ENCODE results near the gene B3GAT2.

Gene B3GAT2

GRCh38 chr6:70839286-70840266 lies 117.3 kb downstream of the B3GAT2 start:
- Histone ChIP-seq H3K27me3 (ENCODE audit: control insufficient read depth, insufficient read depth, low read length) (no peaks in the 10 kb centered on the region), H3K4me1 (ENCODE audit: control insufficient read depth, insufficient read depth, low read length) (no peaks in the 10 kb centered on the region), H3K4me2 (ENCODE audit: low read length) (no peak overlapping the region), H3K4me3 (ENCODE audit: low read length) (no peak overlapping the region), H3K36me3 (ENCODE audit: insufficient read depth, low read length) (no peaks in the 10 kb centered on the region), H3K9ac (ENCODE audit: low read depth, low read length) (no peak overlapping the region), H3K9me3 (replicated peaks; ENCODE audit: low read length) (no peaks in the 10 kb centered on the region)

- no peak overlapping the region for H3K4me3 ChIP-seq (ENCODE audit: low read length)
- no peaks in the 10 kb centered on the region for H3K36me3 ChIP-seq (ENCODE audit: insufficient read depth, low read length)
- no peak overlapping the region for H3K4me2 ChIP-seq (ENCODE audit: low read length)
- H3K9me3 ChIP-seq (replicated peaks; ENCODE audit: low read length) = no peaks in the 10 kb centered on the region
- H3K4me1 ChIP-seq (ENCODE audit: control insufficient read depth, insufficient read depth, low read length) = no peaks in the 10 kb centered on the region
- no peaks in the 10 kb centered on the region for H3K27me3 ChIP-seq (ENCODE audit: control insufficient read depth, insufficient read depth, low read length)
- no peak overlapping the region for H3K9ac ChIP-seq (ENCODE audit: low read depth, low read length)
Measured at GRCh38 chr6:70838907-70839285, 118.0 kb downstream of the B3GAT2 start.

- H3K4me3 ChIP-seq (ENCODE audit: low read length) = no peak overlapping the region
- H3K4me2 ChIP-seq (ENCODE audit: low read length) = no peak overlapping the region
- H3K9ac ChIP-seq (ENCODE audit: low read depth, low read length) = no peak overlapping the region
- no peaks in the 10 kb centered on the region for H3K27me3 ChIP-seq (ENCODE audit: control insufficient read depth, insufficient read depth, low read length)
- H3K4me1 ChIP-seq (ENCODE audit: control insufficient read depth, insufficient read depth, low read length) = no peaks in the 10 kb centered on the region
- H3K36me3 ChIP-seq (ENCODE audit: insufficient read depth, low read length) = no peaks in the 10 kb centered on the region
- peaks cover 2% of the 10 kb centered on the region for H3K9me3 ChIP-seq (replicated peaks; ENCODE audit: low read length)
Measured at GRCh38 chr6:70834520-70834919, 122.3 kb downstream of the B3GAT2 start.

- Histone ChIP-seq H3K4me1 (ENCODE audit: control insufficient read depth, insufficient read depth, low read length) (no peaks in the 10 kb centered on the region), H3K4me2 (ENCODE audit: low read length) (no peak overlapping the region), H3K9ac (ENCODE audit: low read depth, low read length) (no peak overlapping the region), H3K27me3 (ENCODE audit: control insufficient read depth, insufficient read depth, low read length) (no peaks in the 10 kb centered on the region), H3K9me3 (replicated peaks; ENCODE audit: low read length) (peaks cover 2% of the 10 kb centered on the region), H3K36me3 (ENCODE audit: insufficient read depth, low read length) (no peaks in the 10 kb centered on the region), H3K4me3 (ENCODE audit: low read length) (no peak overlapping the region)
Measured at GRCh38 chr6:70831427-70831826, 125.4 kb downstream of the B3GAT2 start.

GRCh38 chr6:70823651-70824050 lies 133.2 kb downstream of the B3GAT2 start:
- no peaks in the 10 kb centered on the region for H3K9me3 ChIP-seq (replicated peaks; ENCODE audit: low read length)
- no peaks in the 10 kb centered on the region for H3K27me3 ChIP-seq (ENCODE audit: control insufficient read depth, insufficient read depth, low read length)
- no peaks in the 10 kb centered on the region for H3K36me3 ChIP-seq (ENCODE audit: insufficient read depth, low read length)
- no peak overlapping the region for H3K9ac ChIP-seq (ENCODE audit: low read depth, low read length)
- no peak overlapping the region for H3K4me2 ChIP-seq (ENCODE audit: low read length)
- no peak overlapping the region for H3K4me3 ChIP-seq (ENCODE audit: low read length)
- no peaks in the 10 kb centered on the region for H3K4me1 ChIP-seq (ENCODE audit: control insufficient read depth, insufficient read depth, low read length)

- no peak overlapping the region for H3K4me2 ChIP-seq (ENCODE audit: low read length)
- H3K9ac ChIP-seq (ENCODE audit: low read depth, low read length) = no peak overlapping the region
- no peak overlapping the region for H3K4me3 ChIP-seq (ENCODE audit: low read length)
Measured at GRCh38 chr6:70821751-70822150, 135.1 kb downstream of the B3GAT2 start.

GRCh38 chr6:70820778-70821177 lies 136.1 kb downstream of the B3GAT2 start:
- Histone ChIP-seq H3K27me3 (ENCODE audit: control insufficient read depth, insufficient read depth, low read length) (no peaks in the 10 kb centered on the region), H3K9me3 (replicated peaks; ENCODE audit: low read length) (no peaks in the 10 kb centered on the region), H3K4me3 (ENCODE audit: low read length) (no peak overlapping the region), H3K9ac (ENCODE audit: low read depth, low read length) (no peak overlapping the region), H3K4me2 (ENCODE audit: low read length) (no peak overlapping the region), H3K4me1 (ENCODE audit: control insufficient read depth, insufficient read depth, low read length) (no peaks in the 10 kb centered on the region), H3K36me3 (ENCODE audit: insufficient read depth, low read length) (no peaks in the 10 kb centered on the region)

More at GRCh38 chr6:70821751-70822150, 135.1 kb downstream of the B3GAT2 start:
- no peaks in the 10 kb centered on the region for H3K9me3 ChIP-seq (replicated peaks; ENCODE audit: low read length)
- no peaks in the 10 kb centered on the region for H3K36me3 ChIP-seq (ENCODE audit: insufficient read depth, low read length)
- no peaks in the 10 kb centered on the region for H3K4me1 ChIP-seq (ENCODE audit: control insufficient read depth, insufficient read depth, low read length)
- no peaks in the 10 kb centered on the region for H3K27me3 ChIP-seq (ENCODE audit: control insufficient read depth, insufficient read depth, low read length)

- H3K4me3 ChIP-seq (ENCODE audit: low read length) = no peak overlapping the region
- no peak overlapping the region for H3K9ac ChIP-seq (ENCODE audit: low read depth, low read length)
- H3K4me2 ChIP-seq (ENCODE audit: low read length) = no peak overlapping the region
- no peaks in the 10 kb centered on the region for H3K36me3 ChIP-seq (ENCODE audit: insufficient read depth, low read length)
- no peaks in the 10 kb centered on the region for H3K9me3 ChIP-seq (replicated peaks; ENCODE audit: low read length)
- H3K27me3 ChIP-seq (ENCODE audit: control insufficient read depth, insufficient read depth, low read length) = no peaks in the 10 kb centered on the region
- H3K4me1 ChIP-seq (ENCODE audit: control insufficient read depth, insufficient read depth, low read length) = no peaks in the 10 kb centered on the region
Measured at GRCh38 chr6:70819646-70820045, 137.2 kb downstream of the B3GAT2 start.

GRCh38 chr6:70813885-70814284 lies 143.0 kb downstream of the B3GAT2 start:
- no peak overlapping the region for H3K4me3 ChIP-seq (ENCODE audit: low read length)
- no peaks in the 10 kb centered on the region for H3K27me3 ChIP-seq (ENCODE audit: control insufficient read depth, insufficient read depth, low read length)
- H3K9me3 ChIP-seq (replicated peaks; ENCODE audit: low read length) = no peaks in the 10 kb centered on the region
- no peak overlapping the region for H3K9ac ChIP-seq (ENCODE audit: low read depth, low read length)
- no peak overlapping the region for H3K4me2 ChIP-seq (ENCODE audit: low read length)
- no peaks in the 10 kb centered on the region for H3K4me1 ChIP-seq (ENCODE audit: control insufficient read depth, insufficient read depth, low read length)
- no peaks in the 10 kb centered on the region for H3K36me3 ChIP-seq (ENCODE audit: insufficient read depth, low read length)

- Histone ChIP-seq H3K9ac (ENCODE audit: low read depth, low read length) (no peak overlapping the region), H3K4me3 (ENCODE audit: low read length) (no peak overlapping the region), H3K4me1 (ENCODE audit: control insufficient read depth, insufficient read depth, low read length) (no peaks in the 10 kb centered on the region), H3K36me3 (ENCODE audit: insufficient read depth, low read length) (no peaks in the 10 kb centered on the region), H3K9me3 (replicated peaks; ENCODE audit: low read length) (no peaks in the 10 kb centered on the region), H3K4me2 (ENCODE audit: low read length) (no peak overlapping the region), H3K27me3 (ENCODE audit: control insufficient read depth, insufficient read depth, low read length) (no peaks in the 10 kb centered on the region)
Measured at GRCh38 chr6:70811788-70812187, 145.1 kb downstream of the B3GAT2 start.

Data from skeletal muscle satellite cell (primary cell).